K562 (cell line): ENCODE results near the gene PPP1R37. TPM values are rescaled to one million over a fixed set of nuclear protein-coding genes. Genes with fewer than 3 reads are reported as not detected.

Experiments
- HMGN3 ChIP-seq: IDR thresholded peaks from 2 replicates; pipeline ENCODE4 v1.6.1; 2011; ENCODE audit warnings: borderline replicate concordance, low read depth, mild to moderate bottlenecking, mixed read lengths, low read length; ENCODE audit not compliant: insufficient read length; ENCODE audit errors: extremely low read depth
- HNRNPLL ChIP-seq: fragments of 200-400 bp; formaldehyde crosslinking; IDR thresholded peaks from 2 replicates; pipeline ENCODE4 v1.6.1; 2017; ENCODE audit warnings: low read length, low read depth, mild to moderate bottlenecking; ENCODE audit not compliant: poor library complexity, severe bottlenecking
- MAZ ChIP-seq, 2 experiments: fragments of 450-650 bp in 1 of 2; sonication (generic) in 1 of 2; formaldehyde crosslinking; IDR thresholded peaks in 1 of 2; conservative IDR thresholded peaks in 1 of 2; 2 replicates each; pipeline versions ENCODE4 v1.4.0 to v1.5.0; 2020; ENCODE audit warnings: mild to moderate bottlenecking in 1 of 2, missing genetic modification reagents in 1 of 2
- NUFIP1 ChIP-seq: fragments of 450-650 bp; IDR thresholded peaks from 2 replicates; pipeline ENCODE4 v1.6.1; 2018; ENCODE audit not compliant: partially characterized antibody
- POLR3G ChIP-seq: IDR thresholded peaks from 2 replicates; pipeline ENCODE4 v1.6.1; 2011; ENCODE audit not compliant: insufficient read length, insufficient replicate concordance; ENCODE audit errors: extremely low read depth
- RBM25 ChIP-seq: fragments of 200-400 bp; formaldehyde crosslinking; IDR thresholded peaks from 2 replicates; pipeline ENCODE4 v1.6.1; 2018; ENCODE audit warnings: low read length, low read depth, moderate library complexity; ENCODE audit not compliant: severe bottlenecking
- SIN3A ChIP-seq, 2 experiments: fragments of 150-350 bp in 1 of 2; IDR thresholded peaks; 2 replicates each; pipeline ENCODE4 v1.6.1; 2011 to 2016; ENCODE audit warnings: borderline replicate concordance in 2 of 2, low read depth in 2 of 2, low read length in 2 of 2, mild to moderate bottlenecking in 2 of 2, moderate library complexity in 2 of 2; ENCODE audit not compliant: control insufficient read depth in 1 of 2
- SIRT6 ChIP-seq: IDR thresholded peaks from one replicate; pipeline ENCODE4 v1.6.1; 2012; ENCODE audit warnings: low read depth, mild to moderate bottlenecking, control low read depth, inconsistent platforms, low read length, moderate library complexity
- SLC30A9 ChIP-seq: fragments of 250-450 bp; sonication (Bioruptor Pico); IDR thresholded peaks from 2 replicates; pipeline ENCODE4 v1.8.0; 2022; ENCODE audit warnings: mild to moderate bottlenecking, moderate library complexity
- ZKSCAN1 ChIP-seq: fragments of 150-350 bp; IDR thresholded peaks from 2 replicates; pipeline ENCODE4 v1.6.1; 2016; ENCODE audit warnings: low read depth, low read length
- ZNF133 ChIP-seq: fragments of 250-450 bp; sonication (Bioruptor Pico); IDR thresholded peaks from 2 replicates; pipeline ENCODE4 v1.4.0; 2020; ENCODE audit warnings: mild to moderate bottlenecking
- polyA plus RNA-seq, 8 experiments: library from polyadenylated mRNA; depleted of rRNA in 4 of 8; stranded (reverse) in 5 of 8; unstranded in 3 of 8; fragments of >200 nt; fragmentation: Nextera tagmentation in 2 of 8; fragmentation: Illumina TruSeq in 1 of 8; extraction: Ambion mirVana in 2 of 8; extraction: Trizol in 1 of 8; gene quantifications; 2 replicates each; pipeline versions ENCODE4 v1.2.1 to v1.2.3, GENCODE V29; 2011 to 2014; ENCODE audit warnings: inconsistent platforms in 1 of 8, missing spikeins in 1 of 8
- total RNA-seq, 7 experiments: library from RNA; depleted of rRNA in 6 of 7; stranded (reverse); fragments of >200 nt in 6 of 7; fragmentation: Illumina TruSeq in 2 of 7; extraction: Trizol in 2 of 7; gene quantifications; 2 replicates each; pipeline versions ENCODE4 v1.2.1 to v1.2.3, GENCODE V29; 2011 to 2021; ENCODE audit warnings: low replicate concordance in 1 of 7
- TF ChIP-seq, protein P1 (sequence below): fragments of 200-800 bp; sonication (Bioruptor generic); IDR thresholded peaks from 2 replicates; pipeline ENCODE4 v1.6.1; 2017; ENCODE audit warnings: missing genetic modification characterization, missing compliant biosample characterization
- TF ChIP-seq, protein P2 (sequence below): sonication (generic); formaldehyde crosslinking; IDR thresholded peaks from 2 replicates; pipeline ENCODE4 v1.8.1; 2023; ENCODE audit warnings: mild to moderate bottlenecking, missing genetic modification reagents
- TF ChIP-seq, protein P3 (sequence below): fragments of 450-650 bp; IDR thresholded peaks from 2 replicates; pipeline ENCODE4 v1.6.1; 2017; ENCODE audit warnings: antibody characterized with exemption, mild to moderate bottlenecking
- TF ChIP-seq, protein P4 (sequence below): fragments of 200-800 bp; sonication (Bioruptor generic); IDR thresholded peaks from 2 replicates; pipeline ENCODE4 v1.6.1; 2017; ENCODE audit warnings: missing genetic modification characterization, missing compliant biosample characterization

PPP1R37 gene
- total and polyA plus RNA-seq, 9 of the 15 experiments (the other 6 are each of a cell fraction or from before 2014, with no cell fraction given): 0.04 to 20.3 (median 7.3) TPM

DNA sequence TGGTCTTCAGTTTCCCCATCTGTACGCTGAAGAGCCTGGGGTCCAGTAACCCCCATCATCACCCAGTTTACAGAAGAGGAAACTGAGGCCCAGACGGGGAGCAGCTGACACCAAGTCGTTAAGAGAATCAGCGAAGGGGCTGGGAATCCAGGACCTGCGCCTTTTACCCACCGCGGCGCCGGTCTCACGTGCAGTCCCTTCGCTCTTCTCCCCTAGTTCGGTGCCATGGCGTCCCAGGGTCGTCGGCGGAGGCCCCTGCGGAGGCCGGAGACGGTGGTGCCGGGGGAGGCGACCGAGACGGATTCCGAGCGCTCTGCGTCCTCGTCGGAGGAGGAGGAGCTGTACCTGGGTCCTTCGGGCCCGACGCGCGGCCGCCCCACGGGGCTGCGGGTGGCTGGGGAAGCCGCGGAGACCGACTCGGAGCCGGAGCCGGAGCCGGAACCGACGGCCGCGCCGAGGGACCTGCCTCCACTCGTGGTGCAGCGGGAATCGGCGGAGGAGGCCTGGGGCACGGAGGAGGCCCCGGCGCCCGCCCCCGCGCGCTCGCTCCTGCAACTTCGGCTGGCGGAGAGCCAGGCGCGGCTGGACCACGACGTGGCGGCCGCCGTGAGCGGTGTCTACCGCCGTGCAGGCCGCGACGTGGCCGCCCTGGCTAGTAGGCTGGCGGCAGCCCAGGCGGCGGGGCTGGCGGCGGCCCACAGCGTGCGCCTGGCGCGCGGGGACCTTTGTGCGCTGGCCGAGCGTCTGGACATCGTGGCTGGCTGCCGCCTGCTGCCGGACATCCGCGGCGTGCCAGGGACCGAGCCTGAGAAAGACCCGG, 86.3 kb downstream of the PPP1R37 start (continued):
- TF ChIP-seq, protein P1, sequence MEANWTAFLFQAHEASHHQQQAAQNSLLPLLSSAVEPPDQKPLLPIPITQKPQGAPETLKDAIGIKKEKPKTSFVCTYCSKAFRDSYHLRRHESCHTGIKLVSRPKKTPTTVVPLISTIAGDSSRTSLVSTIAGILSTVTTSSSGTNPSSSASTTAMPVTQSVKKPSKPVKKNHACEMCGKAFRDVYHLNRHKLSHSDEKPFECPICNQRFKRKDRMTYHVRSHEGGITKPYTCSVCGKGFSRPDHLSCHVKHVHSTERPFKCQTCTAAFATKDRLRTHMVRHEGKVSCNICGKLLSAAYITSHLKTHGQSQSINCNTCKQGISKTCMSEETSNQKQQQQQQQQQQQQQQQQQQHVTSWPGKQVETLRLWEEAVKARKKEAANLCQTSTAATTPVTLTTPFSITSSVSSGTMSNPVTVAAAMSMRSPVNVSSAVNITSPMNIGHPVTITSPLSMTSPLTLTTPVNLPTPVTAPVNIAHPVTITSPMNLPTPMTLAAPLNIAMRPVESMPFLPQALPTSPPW (CRISPR knock-in tag): peak; percentile 38; the same call in 1 of the 2 replicates
- TF ChIP-seq SIN3A (IDR thresholded peaks at IDR 0.05; ENCODE audit: borderline replicate concordance in 2 of 2, control insufficient read depth in 1 of 2, low read depth in 2 of 2, low read length in 2 of 2): peak in 1 of 2 experiments; percentile 62; a peak in 2 of 4 replicates
- TF ChIP-seq SIRT6: no peak
- peak; percentile 53 for TF ChIP-seq RBM25
- TF ChIP-seq HMGN3: peak; percentile 16
- TF ChIP-seq ZKSCAN1: no peak
- TF ChIP-seq ZNF133 (CRISPR knock-in tag): no peak
- TF ChIP-seq, protein P2, sequence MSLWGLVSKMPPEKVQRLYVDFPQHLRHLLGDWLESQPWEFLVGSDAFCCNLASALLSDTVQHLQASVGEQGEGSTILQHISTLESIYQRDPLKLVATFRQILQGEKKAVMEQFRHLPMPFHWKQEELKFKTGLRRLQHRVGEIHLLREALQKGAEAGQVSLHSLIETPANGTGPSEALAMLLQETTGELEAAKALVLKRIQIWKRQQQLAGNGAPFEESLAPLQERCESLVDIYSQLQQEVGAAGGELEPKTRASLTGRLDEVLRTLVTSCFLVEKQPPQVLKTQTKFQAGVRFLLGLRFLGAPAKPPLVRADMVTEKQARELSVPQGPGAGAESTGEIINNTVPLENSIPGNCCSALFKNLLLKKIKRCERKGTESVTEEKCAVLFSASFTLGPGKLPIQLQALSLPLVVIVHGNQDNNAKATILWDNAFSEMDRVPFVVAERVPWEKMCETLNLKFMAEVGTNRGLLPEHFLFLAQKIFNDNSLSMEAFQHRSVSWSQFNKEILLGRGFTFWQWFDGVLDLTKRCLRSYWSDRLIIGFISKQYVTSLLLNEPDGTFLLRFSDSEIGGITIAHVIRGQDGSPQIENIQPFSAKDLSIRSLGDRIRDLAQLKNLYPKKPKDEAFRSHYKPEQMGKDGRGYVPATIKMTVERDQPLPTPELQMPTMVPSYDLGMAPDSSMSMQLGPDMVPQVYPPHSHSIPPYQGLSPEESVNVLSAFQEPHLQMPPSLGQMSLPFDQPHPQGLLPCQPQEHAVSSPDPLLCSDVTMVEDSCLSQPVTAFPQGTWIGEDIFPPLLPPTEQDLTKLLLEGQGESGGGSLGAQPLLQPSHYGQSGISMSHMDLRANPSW (CRISPR knock-in tag): peak; percentile 27; the same call in 1 of the 2 replicates
- TF ChIP-seq NUFIP1: no peak
- no peak for TF ChIP-seq POLR3G
- peak; percentile 80 for TF ChIP-seq HNRNPLL
- no peak for TF ChIP-seq SLC30A9 (CRISPR knock-in tag)
- peak; percentile 43 to 44; a peak in 3 of 4 replicates for TF ChIP-seq MAZ (CRISPR knock-in tag; conservative IDR thresholded peaks at IDR 0.05 in 1 of 2, IDR thresholded peaks at IDR 0.05 in 1 of 2)
- TF ChIP-seq, protein P3, sequence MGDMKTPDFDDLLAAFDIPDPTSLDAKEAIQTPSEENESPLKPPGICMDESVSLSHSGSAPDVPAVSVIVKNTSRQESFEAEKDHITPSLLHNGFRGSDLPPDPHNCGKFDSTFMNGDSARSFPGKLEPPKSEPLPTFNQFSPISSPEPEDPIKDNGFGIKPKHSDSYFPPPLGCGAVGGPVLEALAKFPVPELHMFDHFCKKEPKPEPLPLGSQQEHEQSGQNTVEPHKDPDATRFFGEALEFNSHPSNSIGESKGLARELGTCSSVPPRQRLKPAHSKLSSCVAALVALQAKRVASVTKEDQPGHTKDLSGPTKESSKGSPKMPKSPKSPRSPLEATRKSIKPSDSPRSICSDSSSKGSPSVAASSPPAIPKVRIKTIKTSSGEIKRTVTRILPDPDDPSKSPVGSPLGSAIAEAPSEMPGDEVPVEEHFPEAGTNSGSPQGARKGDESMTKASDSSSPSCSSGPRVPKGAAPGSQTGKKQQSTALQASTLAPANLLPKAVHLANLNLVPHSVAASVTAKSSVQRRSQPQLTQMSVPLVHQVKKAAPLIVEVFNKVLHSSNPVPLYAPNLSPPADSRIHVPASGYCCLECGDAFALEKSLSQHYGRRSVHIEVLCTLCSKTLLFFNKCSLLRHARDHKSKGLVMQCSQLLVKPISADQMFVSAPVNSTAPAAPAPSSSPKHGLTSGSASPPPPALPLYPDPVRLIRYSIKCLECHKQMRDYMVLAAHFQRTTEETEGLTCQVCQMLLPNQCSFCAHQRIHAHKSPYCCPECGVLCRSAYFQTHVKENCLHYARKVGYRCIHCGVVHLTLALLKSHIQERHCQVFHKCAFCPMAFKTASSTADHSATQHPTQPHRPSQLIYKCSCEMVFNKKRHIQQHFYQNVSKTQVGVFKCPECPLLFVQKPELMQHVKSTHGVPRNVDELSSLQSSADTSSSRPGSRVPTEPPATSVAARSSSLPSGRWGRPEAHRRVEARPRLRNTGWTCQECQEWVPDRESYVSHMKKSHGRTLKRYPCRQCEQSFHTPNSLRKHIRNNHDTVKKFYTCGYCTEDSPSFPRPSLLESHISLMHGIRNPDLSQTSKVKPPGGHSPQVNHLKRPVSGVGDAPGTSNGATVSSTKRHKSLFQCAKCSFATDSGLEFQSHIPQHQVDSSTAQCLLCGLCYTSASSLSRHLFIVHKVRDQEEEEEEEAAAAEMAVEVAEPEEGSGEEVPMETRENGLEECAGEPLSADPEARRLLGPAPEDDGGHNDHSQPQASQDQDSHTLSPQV: peak; percentile 76
- TF ChIP-seq, protein P4, sequence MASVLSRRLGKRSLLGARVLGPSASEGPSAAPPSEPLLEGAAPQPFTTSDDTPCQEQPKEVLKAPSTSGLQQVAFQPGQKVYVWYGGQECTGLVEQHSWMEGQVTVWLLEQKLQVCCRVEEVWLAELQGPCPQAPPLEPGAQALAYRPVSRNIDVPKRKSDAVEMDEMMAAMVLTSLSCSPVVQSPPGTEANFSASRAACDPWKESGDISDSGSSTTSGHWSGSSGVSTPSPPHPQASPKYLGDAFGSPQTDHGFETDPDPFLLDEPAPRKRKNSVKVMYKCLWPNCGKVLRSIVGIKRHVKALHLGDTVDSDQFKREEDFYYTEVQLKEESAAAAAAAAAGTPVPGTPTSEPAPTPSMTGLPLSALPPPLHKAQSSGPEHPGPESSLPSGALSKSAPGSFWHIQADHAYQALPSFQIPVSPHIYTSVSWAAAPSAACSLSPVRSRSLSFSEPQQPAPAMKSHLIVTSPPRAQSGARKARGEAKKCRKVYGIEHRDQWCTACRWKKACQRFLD (CRISPR knock-in tag): peak; percentile 64; the same call in 1 of the 2 replicates
